Gastrocnemius medialis (tissue), 4 donors: ENCODE results near the gene ADGRL2.

Source experiments
- CTCF ChIP-seq, 5 experiments: fragments of 450-650 bp in 3 of 5; fragments of 200-600 bp in 2 of 5; sonication (generic) in 2 of 5; IDR thresholded peaks in 4 of 5; conservative IDR thresholded peaks in 1 of 5; 1 replicate in 4 of 5; 2 replicates in 1 of 5; pipeline ENCODE4 v1.5.1; 2016 to 2019; ENCODE audit warnings: antibody characterized with exemption in 5 of 5, mild to moderate bottlenecking in 3 of 5, moderate library complexity in 3 of 5
- POLR2A ChIP-seq, 2 donors: fragments of 450-650 bp; IDR thresholded peaks; one replicate each; pipeline ENCODE4 v1.6.1; 2017; ENCODE audit warnings: antibody characterized with exemption in 2 of 2, mild to moderate bottlenecking in 2 of 2, moderate library complexity in 2 of 2

DNA sequence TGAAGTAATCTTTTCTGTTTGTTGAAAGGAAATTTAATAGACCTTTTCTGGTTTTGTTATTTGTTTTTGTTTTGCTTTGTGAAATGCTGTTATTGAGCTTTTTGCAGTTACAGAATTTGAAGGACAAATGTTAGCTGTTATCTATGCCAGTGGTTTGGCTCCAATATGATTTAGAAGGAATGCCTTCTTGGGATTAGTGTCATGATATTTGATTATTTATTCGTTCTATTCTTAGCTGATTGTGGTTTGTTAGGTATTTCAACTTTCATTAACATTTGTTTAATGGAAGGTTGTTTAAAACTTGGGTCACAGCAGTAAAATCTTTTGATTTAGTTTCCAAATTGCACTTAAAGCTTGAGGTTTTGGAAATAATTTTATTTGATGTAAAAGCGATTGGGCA, 33.5 kb downstream of the ADGRL2 start:
- TF ChIP-seq CTCF (IDR thresholded peaks at IDR 0.05 in 4 of 5, conservative IDR thresholded peaks at IDR 0.05 in 1 of 5) (no peak), POLR2A (IDR thresholded peaks at IDR 0.05) (no peak)
